Esophagus squamous epithelium (tissue), 4 donors: ENCODE results near the gene CALN1.

ENCODE experiments used
- CTCF ChIP-seq, 6 experiments: fragments of 450-650 bp in 4 of 6; fragments of 200-600 bp in 2 of 6; sonication (generic) in 2 of 6; IDR thresholded peaks; one replicate each; pipeline ENCODE4 v1.5.1; 2016 to 2019; ENCODE audit warnings: antibody characterized with exemption in 6 of 6, mild to moderate bottlenecking in 4 of 6, moderate library complexity in 4 of 6
- POLR2A ChIP-seq, 4 donors: fragments of 450-650 bp; IDR thresholded peaks; one replicate each; pipeline ENCODE4 v1.6.1; 2017; ENCODE audit warnings: antibody characterized with exemption in 4 of 4, mild to moderate bottlenecking in 4 of 4, moderate library complexity in 3 of 4

GRCh38 chr7:72021716-72022115 is 390.4 kb downstream of the CALN1 start:
- no peak for TF ChIP-seq CTCF (IDR thresholded peaks at IDR 0.05)
- no peak for TF ChIP-seq POLR2A (IDR thresholded peaks at IDR 0.05)
